Adrenal gland (tissue), 19 donors: Measurements from ENCODE around the gene SULT1A2. TPM values are rescaled to one million over a fixed set of nuclear protein-coding genes. Genes with fewer than 3 reads are reported as not detected.
"Not testable (repeated sequence)": the region's sequence is repeated elsewhere in the genome, so short reads cannot be mapped to it uniquely, and the experiment has no call there.

Source experiments
- DNase-seq, 7 donors: peaks; one replicate each; pipeline ENCODE4 v3.0.0-alpha.2; 2019 to 2020
- H3K27ac ChIP-seq, 5 donors: fragments of 200-600 bp; sonication (generic) in 4 of 5; 1 replicate in 3 of 5; 2 replicates in 2 of 5; pipeline versions ENCODE4 v1.5.1 to v1.8.0; 2016 to 2020; ENCODE audit warnings: mild to moderate bottlenecking in 1 of 5
- H3K27me3 ChIP-seq: fragments of 200-600 bp; 2 replicates; pipeline ENCODE4 v1.8.0; 2021
- H3K36me3 ChIP-seq, 2 donors: fragments of 200-600 bp; replicated peaks in 1 of 2; 1 replicate in 1 of 2; 2 replicates in 1 of 2; pipeline versions ENCODE4 v1.5.1 to v1.8.0; 2018 to 2022
- H3K4me1 ChIP-seq, 2 donors: fragments of 200-600 bp; replicated peaks in 1 of 2; 1 replicate in 1 of 2; 2 replicates in 1 of 2; pipeline versions ENCODE4 v1.5.1 to v1.8.0; 2018 to 2021
- H3K4me3 ChIP-seq, 4 donors: fragments of 200-600 bp; sonication (generic) in 3 of 4; one replicate each; pipeline ENCODE4 v1.5.1; 2016 to 2018
- H3K9me3 ChIP-seq, 3 donors: fragments of 200-600 bp; sonication (generic) in 1 of 3; replicated peaks in 1 of 3; 1 replicate in 2 of 3; 2 replicates in 1 of 3; pipeline versions ENCODE4 v1.5.1 to v1.8.0; 2016 to 2021
- CTCF ChIP-seq, 6 experiments: fragments of 450-650 bp in 4 of 6; fragments of 200-600 bp in 2 of 6; sonication (generic) in 1 of 6; IDR thresholded peaks; 1 replicate in 5 of 6; 2 replicates in 1 of 6; pipeline versions ENCODE4 v1.5.1 to v1.8.0; 2016 to 2021; ENCODE audit warnings: antibody characterized with exemption in 6 of 6, mild to moderate bottlenecking in 2 of 6, moderate library complexity in 1 of 6
- POLR2A ChIP-seq, 2 donors: fragments of 450-650 bp; IDR thresholded peaks; one replicate each; pipeline ENCODE4 v1.6.1; 2017; ENCODE audit warnings: antibody characterized with exemption in 2 of 2, mild to moderate bottlenecking in 2 of 2, moderate library complexity in 1 of 2
- WGBS, 4 donors: extraction: QIAGEN DNeasy Blood & Tissue Kit in 2 of 4; methylation state at CpG; one replicate each; pipeline versions ENCODE4 v1.1.5 to v1.1.7; 2013 to 2017; 5-methylcytosine and 5-hydroxymethylcytosine counted together
- intact Hi-C, 2 donors: fragments of 100-400 bp; cut with DNase I; formaldehyde crosslinking; loops; one replicate each; pipeline versions ENCODE4 v1.14.1 to v1.15.0; 2022 to 2023
- long read RNA-seq, 10 donors: library from polyadenylated mRNA in 3 of 10; unstranded in 2 of 10; stranded (forward) in 1 of 10; transcript quantifications; one replicate each; pipeline ENCODE4 v2.0.0 and lab custom pipeline, GENCODE V29; 2021 to 2026
- polyA plus RNA-seq, 3 donors: library from polyadenylated mRNA; stranded (reverse); fragments of 200-250 nt in 2 of 3; fragments of 350-450 nt in 1 of 3; fragmentation: Illumina TruSeq in 1 of 3; extraction: RNeasy Lipid Tissue Mini Kit (QIAGEN cat#74804) in 1 of 3; gene quantifications; one replicate each; pipeline ENCODE4 v1.2.3, GENCODE V29; 2013 to 2014
- total RNA-seq, 9 donors: library from RNA; depleted of rRNA in 4 of 9; stranded (reverse); fragments of >200 nt in 4 of 9; fragments of 120-200 nt in 1 of 9; fragmentation: NEBNext Ultra II Directional in 1 of 9; extraction: Animal tissue kit (Norgen Biotek cat#: 25700) in 1 of 9; gene quantifications; one replicate each; pipeline versions ENCODE4 v1.1.0 to v1.2.4, GENCODE V29; 2013 to 2023
- donor health status: healthy with polysubstance abuse.
- donor health status: Bipolar disorder and iron deficiency.
- donor health status: DM: yes; HTN: yes; CAD: no.
- donor health status: DM: no; HTN: no; CAD: no.
- donor health status: DM: no; HTN: no; CAD: no.
- donor health status: DM: yes; HTN: yes; CAD: no.

SULT1A2 gene
- 10 to 100 TPM in 1 of 9 donors, 1 to 10 TPM in 8; 1.6 to 22.5 (median 3.1) TPM for total RNA-seq
- 1 to 10 TPM in 2 of 3 donors, under 1 TPM in 1; 0.55 to 5.3 (median 2.1) TPM for polyA plus RNA-seq
- long read RNA-seq, donor 1 = 0 reads
- long read RNA-seq, donor 2 = 0 reads
- long read RNA-seq, donor 3 = 0 reads
- long read RNA-seq, donor 4 = 0 reads
- long read RNA-seq, donor 5, partial matches to known transcripts = 0 of 1 reads
- long read RNA-seq, donor 5, other reads (novel, unspliced or antisense) = 1 of 1 reads
- long read RNA-seq, donor 6, partial matches to known transcripts = 0 of 1 reads
- long read RNA-seq, donor 6, other reads (novel, unspliced or antisense) = 1 of 1 reads
- long read RNA-seq, donor 7 = 0 reads
- long read RNA-seq, donor 8 = 0 reads
- long read RNA-seq, donor 9 = 0 reads
- long read RNA-seq, donor 10 = 0 reads

- peaks cover 3 to 4% of the 10 kb centered on the region in 2 donors for H3K4me1 ChIP-seq
- TF ChIP-seq POLR2A (IDR thresholded peaks at IDR 0.05) = no peak
- TF ChIP-seq CTCF (IDR thresholded peaks at IDR 0.05) = no peak
- no peaks in the 10 kb centered on the region for H3K36me3 ChIP-seq
- H3K9me3 ChIP-seq = no peaks in the 10 kb centered on the region
- H3K27me3 ChIP-seq = no peaks in the 10 kb centered on the region
- H3K4me3 ChIP-seq = no peak within 1 kb of the TSS
- intact Hi-C loops = no loop called here
- 45 to 61% (median 52%) methylated on average over 8 to 11 of the region's 11 CpGs for WGBS, 4 donors
- H3K27ac ChIP-seq = peak within 1 kb of the TSS in 1 of 5 donors; percentile 29
- no peak for DNase-seq
These were observed at the start of gene SULT1A2 for GRCh38 chr16:28596840-28597691. Gene SULT1A2 (minus strand): TSS chr16:28597050. CDS start chr16:28595930, 1,120 bp downstream.

- WGBS, 4 donors = 48 to 76% (median 65%) methylated on average over 2 of the region's 2 CpGs
- DNase-seq, intact Hi-C loops: not testable (repeated sequence)
These were observed 43.1 kb upstream of the SULT1A2 start for GRCh38 chr16:28639959-28640358.

GRCh38 chr16:28638359-28638758, 41.5 kb upstream of the SULT1A2 start:
- H3K36me3 ChIP-seq, H3K4me1 ChIP-seq, H3K9me3 ChIP-seq, intact Hi-C loops, H3K4me3 ChIP-seq, H3K27me3 ChIP-seq, H3K27ac ChIP-seq, DNase-seq: not testable (repeated sequence)
- WGBS, 4 donors = 67 to 90% (median 75%) methylated on average over 2 to 4 of the region's 5 CpGs

More at GRCh38 chr16:28639959-28640358, 43.1 kb upstream of the SULT1A2 start:
- H3K36me3 ChIP-seq, H3K4me3 ChIP-seq, H3K4me1 ChIP-seq, H3K9me3 ChIP-seq, H3K27me3 ChIP-seq, H3K27ac ChIP-seq: not testable (repeated sequence)

GRCh38 chr16:28637765-28638164, 40.9 kb upstream of the SULT1A2 start, which contains the start of gene NPIPB8:
Gene NPIPB8 (plus strand): TSS chr16:28638065. CDS start chr16:28638361, 296 bp downstream.
- H3K9me3 ChIP-seq, DNase-seq, H3K27me3 ChIP-seq, H3K27ac ChIP-seq, intact Hi-C loops, H3K4me1 ChIP-seq, H3K4me3 ChIP-seq, H3K36me3 ChIP-seq: not testable (repeated sequence)
- 14 to 71% methylated on average over 1 of the region's 1 CpG; no CpG with 5 or more reads in 2 of the 4 donors for WGBS, 4 donors

- H3K9me3 ChIP-seq, H3K4me1 ChIP-seq, DNase-seq, H3K4me3 ChIP-seq, intact Hi-C loops, H3K27me3 ChIP-seq, H3K36me3 ChIP-seq, H3K27ac ChIP-seq: not testable (repeated sequence)
- WGBS, 4 donors = 39 to 47% (median 44%) methylated on average over 5 of the region's 5 CpGs
These were observed 39.4 kb upstream of the SULT1A2 start for GRCh38 chr16:28636093-28636823.

GRCh38 chr16:28630905-28631304, 34.1 kb upstream of the SULT1A2 start:
- intact Hi-C loops, DNase-seq, H3K4me1 ChIP-seq: not testable (repeated sequence)

More at GRCh38 chr16:28630905-28631304, 34.1 kb upstream of the SULT1A2 start:
- H3K36me3 ChIP-seq, H3K4me3 ChIP-seq, H3K27me3 ChIP-seq, H3K9me3 ChIP-seq, H3K27ac ChIP-seq: not testable (repeated sequence)
- WGBS, 4 donors = 54 to 83% (median 81%) methylated on average over 4 of the region's 5 CpGs
